Measurements from ENCODE around the gene CSGALNACT2.
"Not testable (repeated sequence)": the region's sequence is repeated elsewhere in the genome, so short reads cannot be mapped to it uniquely, and the experiment has no call there.

The CSGALNACT2 gene

DNA sequence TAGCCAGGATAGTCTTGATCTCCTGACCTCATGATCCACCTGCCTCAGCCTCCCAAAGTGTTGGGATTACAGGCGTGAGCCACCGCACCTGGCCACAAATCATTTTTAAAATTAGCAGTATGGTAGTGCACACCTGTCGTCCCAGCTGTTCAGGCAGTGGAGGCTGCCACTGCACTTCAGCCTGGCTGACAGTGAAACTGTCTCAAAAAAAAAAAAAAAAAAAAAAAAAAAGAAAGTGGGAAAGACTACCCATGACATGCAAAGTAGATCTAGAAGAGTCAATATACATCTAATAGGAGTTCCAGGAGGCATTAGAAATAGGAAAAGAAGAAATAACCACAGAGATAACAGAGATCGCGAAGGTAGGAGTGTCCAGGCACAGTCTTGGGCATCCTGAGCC lies 3.2 kb downstream of the CSGALNACT2 start:
- Histone ChIP-seq H3K27ac (ENCODE audit: low read depth in 2 of 2, low read length in 2 of 2) (no peak overlapping the region), H3K9ac (ENCODE audit: low read depth in 1 of 2, low read length in 2 of 2) (no peak overlapping the region), H3K36me3 (ENCODE audit: control insufficient read depth in 2 of 2, insufficient read depth in 2 of 2, low read length in 2 of 2) (no peaks in the 10 kb centered on the region), H3K4me3 (ENCODE audit: low read length in 2 of 2) (no peak overlapping the region), H3K27me3 (ENCODE audit: control insufficient read depth in 2 of 2, insufficient read depth in 2 of 2, low read length in 2 of 2) (no peaks in the 10 kb centered on the region), H3K4me1 (ENCODE audit: control insufficient read depth in 2 of 2, insufficient read depth in 2 of 2, low read length in 2 of 2) (peaks cover 3 to 6% of the 10 kb centered on the region in 2 donors), H3K9me3 (ENCODE audit: control insufficient read depth in 2 of 2, low read length in 2 of 2) (no peaks in the 10 kb centered on the region)

DNA sequence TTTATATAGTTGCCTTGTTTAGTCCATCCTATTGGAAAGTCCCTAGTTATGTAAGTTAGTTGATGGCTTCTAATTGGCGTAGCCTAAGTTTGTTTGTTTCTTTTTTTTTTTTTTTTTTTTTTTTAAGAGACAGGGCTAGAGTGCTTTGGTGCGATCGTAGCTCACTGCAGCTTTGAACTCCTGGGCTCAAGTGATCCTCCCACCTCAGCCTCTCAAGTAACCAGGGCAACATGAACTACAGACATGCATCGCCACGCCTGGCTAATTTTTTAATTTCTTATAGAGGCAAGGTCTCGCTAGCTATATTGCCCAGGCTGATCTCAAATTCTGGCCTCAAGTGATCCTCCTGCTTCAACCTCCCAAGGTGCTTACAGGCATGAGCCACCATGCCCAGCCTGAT lies 7.1 kb downstream of the CSGALNACT2 start:
- no peak overlapping the region for H3K9ac ChIP-seq (ENCODE audit: low read depth in 1 of 2, low read length in 2 of 2)
- no peaks in the 10 kb centered on the region for H3K4me1 ChIP-seq (ENCODE audit: control insufficient read depth in 2 of 2, insufficient read depth in 2 of 2, low read length in 2 of 2)
- H3K9me3 ChIP-seq (ENCODE audit: control insufficient read depth in 2 of 2, low read length in 2 of 2) = no peaks in the 10 kb centered on the region
- no peak overlapping the region for H3K27ac ChIP-seq (ENCODE audit: low read depth in 2 of 2, low read length in 2 of 2)
- H3K4me3 ChIP-seq (ENCODE audit: low read length in 2 of 2) = no peak overlapping the region
- H3K27me3 ChIP-seq (ENCODE audit: control insufficient read depth in 2 of 2, insufficient read depth in 2 of 2, low read length in 2 of 2) = no peaks in the 10 kb centered on the region
- H3K36me3 ChIP-seq (ENCODE audit: control insufficient read depth in 2 of 2, insufficient read depth in 2 of 2, low read length in 2 of 2) = no peaks in the 10 kb centered on the region

DNA sequence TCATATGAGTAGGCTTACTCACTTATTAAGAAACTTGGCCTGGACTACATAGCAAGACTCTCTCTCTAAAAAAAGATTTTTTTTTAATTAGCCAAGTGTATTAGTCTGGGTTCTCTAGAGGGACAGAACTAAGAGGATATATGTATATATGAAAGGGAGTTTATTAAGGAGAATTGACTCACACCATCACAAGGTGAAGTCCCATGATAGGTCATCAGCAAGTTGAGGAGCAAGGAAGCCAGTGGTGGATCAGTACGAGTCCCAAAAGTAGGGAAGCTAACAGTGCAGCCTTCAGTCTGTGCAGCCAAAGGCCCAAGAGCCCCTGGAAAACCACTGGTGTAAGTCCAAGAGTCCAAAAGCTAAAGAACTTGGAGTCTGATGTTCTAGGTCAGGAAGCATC lies 7.7 kb downstream of the CSGALNACT2 start:
- H3K4me1 ChIP-seq (ENCODE audit: control insufficient read depth in 2 of 2, insufficient read depth in 2 of 2, low read length in 2 of 2); H3K27ac ChIP-seq (ENCODE audit: low read depth in 2 of 2, low read length in 2 of 2); H3K27me3 ChIP-seq (ENCODE audit: control insufficient read depth in 2 of 2, insufficient read depth in 2 of 2, low read length in 2 of 2); H3K9me3 ChIP-seq (ENCODE audit: control insufficient read depth in 2 of 2, low read length in 2 of 2); H3K9ac ChIP-seq (ENCODE audit: low read depth in 1 of 2, low read length in 2 of 2); H3K4me3 ChIP-seq (ENCODE audit: low read length in 2 of 2); H3K36me3 ChIP-seq (ENCODE audit: control insufficient read depth in 2 of 2, insufficient read depth in 2 of 2, low read length in 2 of 2): not testable (repeated sequence)

DNA sequence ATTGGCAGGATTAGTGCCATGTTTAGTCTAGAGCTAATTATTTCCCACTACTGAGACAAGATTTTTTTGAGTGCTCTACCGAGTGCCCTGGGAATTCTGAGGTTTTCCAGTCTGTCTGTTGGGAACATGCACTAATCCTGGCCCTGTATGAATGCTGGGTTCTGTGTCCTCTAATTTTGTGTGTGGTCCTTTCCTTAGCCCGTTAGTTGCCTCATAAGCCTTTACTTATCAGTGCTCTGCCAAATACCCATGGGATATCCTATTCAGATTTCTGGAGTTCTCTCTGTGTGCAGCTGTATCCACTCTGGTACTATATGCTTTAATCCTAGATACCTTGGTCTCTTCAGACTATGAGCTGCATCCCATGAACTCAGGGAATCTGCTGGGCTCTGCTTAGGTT lies 13.1 kb downstream of the CSGALNACT2 start:
- no peak overlapping the region for H3K27ac ChIP-seq (ENCODE audit: low read depth in 2 of 2, low read length in 2 of 2)

DNA sequence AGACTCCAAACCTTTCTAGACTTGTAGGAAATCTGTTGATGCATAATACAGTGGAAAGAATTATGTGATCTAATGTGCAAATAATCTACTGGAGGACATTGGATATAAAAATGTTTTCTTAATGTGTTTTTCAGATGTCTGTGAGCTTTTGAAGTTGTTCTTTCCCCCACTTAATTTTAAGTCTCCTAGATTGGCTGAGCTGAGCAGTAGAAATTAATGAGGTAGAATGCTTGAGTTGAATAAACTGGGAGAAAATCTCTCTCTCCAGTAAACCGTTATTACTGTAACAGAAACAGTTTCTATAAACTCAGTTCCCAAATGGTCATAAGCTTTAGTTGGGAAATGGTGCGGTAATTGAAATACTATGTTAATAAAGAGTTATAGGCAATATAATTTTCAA lies 15.7 kb downstream of the CSGALNACT2 start:
- Histone ChIP-seq H3K36me3 (ENCODE audit: control insufficient read depth in 2 of 2, insufficient read depth in 2 of 2, low read length in 2 of 2) (no peaks in the 10 kb centered on the region), H3K27ac (ENCODE audit: low read depth in 2 of 2, low read length in 2 of 2) (no peak overlapping the region), H3K4me1 (ENCODE audit: control insufficient read depth in 2 of 2, insufficient read depth in 2 of 2, low read length in 2 of 2) (no peaks in the 10 kb centered on the region), H3K9ac (ENCODE audit: low read depth in 1 of 2, low read length in 2 of 2) (no peak overlapping the region), H3K27me3 (ENCODE audit: control insufficient read depth in 2 of 2, insufficient read depth in 2 of 2, low read length in 2 of 2) (no peaks in the 10 kb centered on the region), H3K9me3 (ENCODE audit: control insufficient read depth in 2 of 2, low read length in 2 of 2) (no peaks in the 10 kb centered on the region), H3K4me3 (ENCODE audit: low read length in 2 of 2) (no peak overlapping the region)

More for the DNA sequence above, 13.1 kb downstream of the CSGALNACT2 start:
- H3K9ac ChIP-seq (ENCODE audit: low read depth in 1 of 2, low read length in 2 of 2) = no peak overlapping the region
- H3K9me3 ChIP-seq (ENCODE audit: control insufficient read depth in 2 of 2, low read length in 2 of 2) = no peaks in the 10 kb centered on the region
- H3K4me3 ChIP-seq (ENCODE audit: low read length in 2 of 2) = no peak overlapping the region
- H3K27me3 ChIP-seq (ENCODE audit: control insufficient read depth in 2 of 2, insufficient read depth in 2 of 2, low read length in 2 of 2) = no peaks in the 10 kb centered on the region
- H3K36me3 ChIP-seq (ENCODE audit: control insufficient read depth in 2 of 2, insufficient read depth in 2 of 2, low read length in 2 of 2) = no peaks in the 10 kb centered on the region
- no peaks in the 10 kb centered on the region for H3K4me1 ChIP-seq (ENCODE audit: control insufficient read depth in 2 of 2, insufficient read depth in 2 of 2, low read length in 2 of 2)

DNA sequence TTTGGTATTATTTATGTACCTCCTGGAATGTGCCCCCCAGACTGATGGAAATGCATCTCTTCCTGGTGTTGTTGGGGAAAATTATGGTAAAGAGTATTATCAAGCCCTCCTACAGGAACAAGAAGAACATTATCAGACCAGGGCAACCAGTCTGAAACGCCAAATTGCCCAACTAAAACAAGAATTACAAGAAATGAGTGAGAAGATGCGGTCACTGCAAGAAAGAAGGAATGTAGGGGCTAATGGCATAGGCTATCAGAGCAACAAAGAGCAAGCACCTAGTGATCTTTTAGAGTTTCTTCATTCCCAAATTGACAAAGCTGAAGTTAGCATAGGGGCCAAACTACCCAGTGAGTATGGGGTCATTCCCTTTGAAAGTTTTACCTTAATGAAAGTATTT lies 17.0 kb downstream of the CSGALNACT2 start:
- Histone ChIP-seq H3K4me1 (ENCODE audit: control insufficient read depth in 2 of 2, insufficient read depth in 2 of 2, low read length in 2 of 2) (no peaks in the 10 kb centered on the region), H3K9me3 (ENCODE audit: control insufficient read depth in 2 of 2, low read length in 2 of 2) (no peaks in the 10 kb centered on the region), H3K27me3 (ENCODE audit: control insufficient read depth in 2 of 2, insufficient read depth in 2 of 2, low read length in 2 of 2) (no peaks in the 10 kb centered on the region), H3K4me3 (ENCODE audit: low read length in 2 of 2) (no peak overlapping the region), H3K36me3 (ENCODE audit: control insufficient read depth in 2 of 2, insufficient read depth in 2 of 2, low read length in 2 of 2) (no peaks in the 10 kb centered on the region), H3K27ac (ENCODE audit: low read depth in 2 of 2, low read length in 2 of 2) (no peak overlapping the region), H3K9ac (ENCODE audit: low read depth in 1 of 2, low read length in 2 of 2) (no peak overlapping the region)

DNA sequence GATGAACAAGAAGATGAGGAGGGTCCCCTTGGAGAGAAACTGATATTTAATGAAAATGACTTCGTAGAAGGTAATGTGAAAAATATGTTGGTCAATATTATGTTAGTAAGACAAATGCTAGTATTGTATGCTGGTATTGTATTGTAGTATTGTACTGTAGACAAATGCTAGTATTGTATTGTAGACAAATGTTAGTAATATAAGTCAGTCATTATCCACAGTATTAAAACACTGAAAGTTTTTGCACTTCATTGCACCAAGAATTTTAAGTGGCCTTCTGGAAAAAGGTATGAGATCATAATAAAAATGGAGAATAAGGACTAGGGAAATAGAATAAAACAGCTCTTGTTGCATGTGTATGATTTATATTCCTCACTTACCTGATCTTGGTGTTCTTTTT lies 17.5 kb downstream of the CSGALNACT2 start:
- Histone ChIP-seq H3K27ac (ENCODE audit: low read depth in 2 of 2, low read length in 2 of 2) (no peak overlapping the region), H3K4me3 (ENCODE audit: low read length in 2 of 2) (no peak overlapping the region), H3K9ac (ENCODE audit: low read depth in 1 of 2, low read length in 2 of 2) (no peak overlapping the region), H3K9me3 (ENCODE audit: control insufficient read depth in 2 of 2, low read length in 2 of 2) (no peaks in the 10 kb centered on the region), H3K27me3 (ENCODE audit: control insufficient read depth in 2 of 2, insufficient read depth in 2 of 2, low read length in 2 of 2) (no peaks in the 10 kb centered on the region), H3K4me1 (ENCODE audit: control insufficient read depth in 2 of 2, insufficient read depth in 2 of 2, low read length in 2 of 2) (no peaks in the 10 kb centered on the region), H3K36me3 (ENCODE audit: control insufficient read depth in 2 of 2, insufficient read depth in 2 of 2, low read length in 2 of 2) (no peaks in the 10 kb centered on the region)

DNA sequence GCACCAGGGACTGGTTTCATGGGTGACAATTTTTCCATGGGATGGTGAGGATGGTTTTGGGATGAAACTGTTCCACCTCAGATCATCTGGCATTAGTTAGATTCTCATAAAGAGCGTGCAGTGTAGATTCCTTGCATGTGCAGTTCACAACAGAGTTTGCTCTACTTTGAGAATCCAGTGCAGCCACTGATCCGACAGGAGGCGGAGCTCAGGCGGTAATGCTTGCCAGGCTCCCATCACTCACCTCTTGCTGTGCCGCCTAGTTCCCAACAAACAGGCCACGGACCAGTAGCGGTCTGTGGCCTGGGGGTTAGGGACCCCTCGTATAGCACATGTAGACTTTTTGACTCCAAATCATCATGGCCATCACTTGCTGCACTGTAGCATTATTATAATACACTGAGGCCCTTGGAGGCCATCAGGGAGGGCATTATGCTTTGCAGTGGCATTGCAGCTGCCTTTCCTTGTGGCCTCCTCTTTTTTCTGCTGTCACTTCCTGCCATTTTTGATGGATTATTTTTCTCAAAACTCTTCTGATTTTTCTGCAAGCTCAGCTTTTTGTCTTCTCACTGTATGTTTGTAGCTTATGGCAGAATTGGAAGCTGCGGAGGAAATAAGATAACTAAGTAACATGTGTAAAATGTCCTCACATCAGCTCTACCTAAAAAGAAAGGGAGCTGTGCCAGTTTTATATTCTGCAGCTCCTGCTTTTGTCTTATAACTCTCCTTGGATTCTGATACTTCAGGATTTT lies 18.5 kb downstream of the CSGALNACT2 start:
- no peak overlapping the region for H3K9ac ChIP-seq (ENCODE audit: low read depth in 1 of 2, low read length in 2 of 2)
- H3K36me3 ChIP-seq (ENCODE audit: control insufficient read depth in 2 of 2, insufficient read depth in 2 of 2, low read length in 2 of 2) = peaks cover 0 to 2% of the 10 kb centered on the region in 2 donors
- no peaks in the 10 kb centered on the region for H3K27me3 ChIP-seq (ENCODE audit: control insufficient read depth in 2 of 2, insufficient read depth in 2 of 2, low read length in 2 of 2)
- H3K9me3 ChIP-seq (ENCODE audit: control insufficient read depth in 2 of 2, low read length in 2 of 2) = no peaks in the 10 kb centered on the region
- H3K27ac ChIP-seq (ENCODE audit: low read depth in 2 of 2, low read length in 2 of 2) = no peak overlapping the region
- no peaks in the 10 kb centered on the region for H3K4me1 ChIP-seq (ENCODE audit: control insufficient read depth in 2 of 2, insufficient read depth in 2 of 2, low read length in 2 of 2)
- H3K4me3 ChIP-seq (ENCODE audit: low read length in 2 of 2) = no peak overlapping the region

DNA sequence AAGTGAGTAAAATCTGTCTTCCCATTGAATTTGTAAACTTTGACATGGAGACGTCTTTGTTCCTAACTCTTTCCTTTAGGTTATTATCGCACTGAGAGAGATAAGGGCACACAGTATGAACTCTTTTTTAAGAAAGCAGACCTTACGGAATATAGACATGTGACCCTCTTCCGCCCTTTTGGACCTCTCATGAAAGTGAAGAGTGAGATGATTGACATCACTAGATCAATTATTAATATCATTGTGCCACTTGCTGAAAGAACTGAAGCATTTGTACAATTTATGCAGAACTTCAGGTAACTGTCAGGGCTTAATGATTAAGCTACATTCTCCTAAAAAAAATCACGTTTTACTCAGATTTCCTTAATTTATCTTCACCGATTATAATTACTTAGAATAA lies 20.4 kb downstream of the CSGALNACT2 start:
- H3K9me3 ChIP-seq (ENCODE audit: control insufficient read depth in 2 of 2, low read length in 2 of 2) = no peaks in the 10 kb centered on the region
- H3K36me3 ChIP-seq (ENCODE audit: control insufficient read depth in 2 of 2, insufficient read depth in 2 of 2, low read length in 2 of 2) = peaks cover 0 to 3% of the 10 kb centered on the region in 2 donors
- H3K4me1 ChIP-seq (ENCODE audit: control insufficient read depth in 2 of 2, insufficient read depth in 2 of 2, low read length in 2 of 2) = no peaks in the 10 kb centered on the region
- H3K4me3 ChIP-seq (ENCODE audit: low read length in 2 of 2) = no peak overlapping the region
- no peak overlapping the region for H3K27ac ChIP-seq (ENCODE audit: low read depth in 2 of 2, low read length in 2 of 2)
- H3K27me3 ChIP-seq (ENCODE audit: control insufficient read depth in 2 of 2, insufficient read depth in 2 of 2, low read length in 2 of 2) = no peaks in the 10 kb centered on the region
- H3K9ac ChIP-seq (ENCODE audit: low read depth in 1 of 2, low read length in 2 of 2) = no peak overlapping the region

DNA sequence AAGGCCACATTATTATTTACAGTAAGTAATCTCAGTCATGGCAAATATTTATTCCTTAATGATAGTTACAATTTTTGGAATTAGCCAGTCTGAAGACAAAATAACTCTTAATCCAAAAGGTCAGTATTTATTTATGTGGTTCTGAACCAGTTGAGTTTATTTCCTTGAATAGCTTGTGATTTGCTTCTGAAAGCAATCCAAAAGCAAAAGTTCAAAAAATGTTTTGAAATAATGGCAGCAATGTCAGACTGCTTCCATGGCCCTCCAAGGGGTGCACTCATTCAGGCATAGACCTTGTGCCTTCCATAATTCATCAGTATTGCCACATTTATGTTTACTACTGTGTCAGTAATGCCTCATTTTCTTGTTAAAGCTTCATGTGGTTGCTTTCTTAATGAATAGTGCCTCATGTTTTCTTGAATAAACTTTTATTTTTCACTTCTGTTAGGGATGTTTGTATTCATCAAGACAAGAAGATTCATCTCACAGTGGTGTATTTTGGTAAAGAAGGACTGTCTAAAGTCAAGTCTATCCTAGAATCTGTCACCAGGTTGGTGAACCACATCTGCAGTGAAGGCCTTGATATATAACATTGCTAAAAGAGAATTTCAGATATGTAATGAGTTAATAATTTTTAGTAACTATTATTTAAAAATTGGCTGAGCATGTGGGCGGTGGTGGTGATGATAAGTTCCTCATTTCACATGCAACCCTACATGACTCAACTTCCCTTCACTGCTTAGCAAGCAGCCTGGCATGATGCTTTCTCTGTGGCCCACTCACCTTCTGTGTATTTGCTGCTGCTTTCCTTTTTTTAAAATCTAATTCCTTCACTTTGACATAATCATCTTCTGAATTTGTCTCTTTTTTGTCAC lies 22.0 kb downstream of the CSGALNACT2 start:
- H3K4me3 ChIP-seq (ENCODE audit: low read length in 2 of 2) = no peak overlapping the region
- H3K27ac ChIP-seq (ENCODE audit: low read depth in 2 of 2, low read length in 2 of 2) = no peak overlapping the region
- peaks cover 3 to 6% of the 10 kb centered on the region in 2 donors for H3K36me3 ChIP-seq (ENCODE audit: control insufficient read depth in 2 of 2, insufficient read depth in 2 of 2, low read length in 2 of 2)
- H3K9me3 ChIP-seq (ENCODE audit: control insufficient read depth in 2 of 2, low read length in 2 of 2) = no peaks in the 10 kb centered on the region
- no peaks in the 10 kb centered on the region for H3K27me3 ChIP-seq (ENCODE audit: control insufficient read depth in 2 of 2, insufficient read depth in 2 of 2, low read length in 2 of 2)
- no peak overlapping the region for H3K9ac ChIP-seq (ENCODE audit: low read depth in 1 of 2, low read length in 2 of 2)
- H3K4me1 ChIP-seq (ENCODE audit: control insufficient read depth in 2 of 2, insufficient read depth in 2 of 2, low read length in 2 of 2) = no peaks in the 10 kb centered on the region
